Coronary artery (tissue), 2 donors: ENCODE measurements around the gene YWHAG.
"Not testable (repeated sequence)": the region's sequence is repeated elsewhere in the genome, so short reads cannot be mapped to it uniquely, and the experiment has no call there.

Experiments
- DNase-seq: peaks from one replicate; pipeline ENCODE4 v3.0.0-alpha.2; 2017; ENCODE audit warnings: low spot score
- H3K27ac ChIP-seq, 2 donors: fragments of 200-600 bp; sonication (generic); one replicate each; pipeline ENCODE4 v1.5.1; 2016 to 2019
- H3K4me3 ChIP-seq: fragments of 200-600 bp; sonication (generic); 2 replicates; pipeline ENCODE4 v1.5.1; 2016; ENCODE audit warnings: mild to moderate bottlenecking, moderate library complexity
- TF ChIP-seq, protein P1 (sequence below): fragments of 200-600 bp; sonication (generic); IDR thresholded peaks from one replicate; pipeline ENCODE4 v1.5.1; 2019; ENCODE audit warnings: antibody characterized with exemption

The YWHAG gene

DNA sequence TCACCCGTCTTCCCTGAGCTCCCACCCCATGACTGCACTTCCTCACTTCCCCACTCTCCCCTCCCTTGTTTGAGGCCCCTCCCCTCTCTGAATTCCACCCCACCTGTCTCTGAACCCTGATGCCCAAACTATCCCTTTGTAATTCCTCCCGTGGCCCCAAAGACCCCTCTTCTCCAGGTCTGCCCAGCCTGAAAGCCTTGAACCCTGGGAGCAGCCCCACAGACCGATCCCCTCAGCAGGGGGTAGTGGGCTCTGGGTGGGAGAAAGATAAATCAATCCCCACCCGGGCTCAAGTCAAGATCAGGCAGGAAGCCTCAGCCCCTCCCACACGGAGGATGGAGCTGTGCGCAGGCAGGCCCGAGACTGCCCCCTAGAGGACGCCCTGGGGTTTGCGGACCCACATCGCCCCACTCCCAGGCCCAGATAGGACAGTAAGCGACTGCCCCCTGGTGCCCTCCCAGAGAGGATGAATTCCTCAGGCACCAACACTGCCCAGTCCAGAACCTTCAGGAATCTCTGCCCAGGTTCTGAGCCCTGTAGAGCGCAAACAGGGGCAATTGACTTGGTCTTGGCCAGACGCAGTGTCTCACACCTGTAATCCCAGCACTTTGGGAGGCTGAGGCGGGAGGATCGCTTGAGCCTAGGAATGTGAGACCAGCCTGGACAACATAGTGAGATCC, 44.6 kb downstream of the YWHAG start:
- Histone ChIP-seq H3K4me3 (peak overlapping the region; percentile 30), H3K27ac (peak overlapping the region in 1 of 2 donors; percentile 64)
- TF ChIP-seq, protein P1, sequence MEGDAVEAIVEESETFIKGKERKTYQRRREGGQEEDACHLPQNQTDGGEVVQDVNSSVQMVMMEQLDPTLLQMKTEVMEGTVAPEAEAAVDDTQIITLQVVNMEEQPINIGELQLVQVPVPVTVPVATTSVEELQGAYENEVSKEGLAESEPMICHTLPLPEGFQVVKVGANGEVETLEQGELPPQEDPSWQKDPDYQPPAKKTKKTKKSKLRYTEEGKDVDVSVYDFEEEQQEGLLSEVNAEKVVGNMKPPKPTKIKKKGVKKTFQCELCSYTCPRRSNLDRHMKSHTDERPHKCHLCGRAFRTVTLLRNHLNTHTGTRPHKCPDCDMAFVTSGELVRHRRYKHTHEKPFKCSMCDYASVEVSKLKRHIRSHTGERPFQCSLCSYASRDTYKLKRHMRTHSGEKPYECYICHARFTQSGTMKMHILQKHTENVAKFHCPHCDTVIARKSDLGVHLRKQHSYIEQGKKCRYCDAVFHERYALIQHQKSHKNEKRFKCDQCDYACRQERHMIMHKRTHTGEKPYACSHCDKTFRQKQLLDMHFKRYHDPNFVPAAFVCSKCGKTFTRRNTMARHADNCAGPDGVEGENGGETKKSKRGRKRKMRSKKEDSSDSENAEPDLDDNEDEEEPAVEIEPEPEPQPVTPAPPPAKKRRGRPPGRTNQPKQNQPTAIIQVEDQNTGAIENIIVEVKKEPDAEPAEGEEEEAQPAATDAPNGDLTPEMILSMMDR = peak; percentile 99
- DNase-seq = peak; percentile 97

DNA sequence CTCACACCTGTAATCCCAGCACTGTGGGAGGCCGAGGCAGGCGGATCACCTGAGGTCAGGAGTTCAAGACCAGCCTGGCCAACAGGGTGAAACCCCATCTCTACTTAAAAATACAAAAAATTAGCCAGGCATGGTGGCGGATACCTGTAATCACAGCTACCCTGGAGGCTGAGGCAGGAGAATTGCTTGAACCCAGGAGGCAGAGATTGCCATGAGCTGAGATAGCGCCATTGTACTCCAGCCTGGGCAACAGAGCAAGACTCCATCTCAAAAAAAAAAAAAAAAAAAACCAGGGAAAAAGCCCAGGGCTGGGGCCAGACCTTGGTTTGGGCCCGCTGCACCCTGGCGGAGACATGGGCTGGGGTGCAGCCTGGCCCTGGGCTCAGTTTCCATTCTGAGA, 47.0 kb downstream of the YWHAG start:
- H3K27ac ChIP-seq = not testable (repeated sequence)

DNA sequence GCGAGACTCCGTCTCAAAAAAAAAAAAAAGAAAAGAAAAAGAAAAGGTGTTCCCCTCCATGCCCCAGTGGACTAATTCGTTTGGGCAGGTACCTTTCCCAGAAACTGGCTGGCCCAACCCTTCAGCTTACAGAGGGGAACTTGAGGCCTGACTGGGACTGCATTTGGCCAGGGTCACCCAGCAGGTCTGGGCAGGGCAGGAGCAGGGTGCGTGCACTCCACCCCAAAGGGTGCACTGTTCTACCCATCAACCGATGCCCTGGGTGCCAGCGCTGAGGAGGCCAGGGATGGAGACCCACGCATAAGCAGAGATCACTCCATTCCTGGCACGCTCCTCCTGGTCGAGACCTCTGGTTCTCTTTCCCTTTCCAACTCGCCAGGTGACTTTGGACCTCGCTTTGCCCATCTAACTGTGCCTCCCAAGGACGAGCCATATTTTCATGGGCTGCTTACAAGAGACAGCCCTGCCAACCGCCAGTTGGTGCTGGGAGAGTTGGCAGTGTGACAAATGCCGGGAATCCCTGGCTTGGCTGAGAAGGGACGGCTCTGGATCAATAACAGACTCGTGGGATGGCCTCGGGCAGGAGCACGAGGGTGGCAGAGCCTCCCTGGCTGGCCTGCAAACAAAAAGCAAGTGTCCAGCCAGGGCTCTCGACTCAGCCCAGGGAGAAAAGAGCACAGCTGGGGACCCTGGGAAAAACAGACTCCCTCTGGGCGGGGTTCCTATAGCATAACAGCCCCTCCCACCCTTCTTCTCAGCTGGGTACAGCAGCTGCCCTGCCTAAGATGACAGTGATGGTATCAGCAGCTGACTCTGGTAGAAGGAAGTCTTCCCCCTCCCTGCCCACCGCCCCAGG, 48.5 kb downstream of the YWHAG start:
- H3K4me3 ChIP-seq = no peak overlapping the region
- TF ChIP-seq, protein P1 = no peak
- no peak for DNase-seq
- peak overlapping the region; percentile 38 to 57 for H3K27ac ChIP-seq

More for the DNA sequence above, 47.0 kb downstream of the YWHAG start:
- not testable (repeated sequence) for DNase-seq, H3K4me3 ChIP-seq

DNA sequence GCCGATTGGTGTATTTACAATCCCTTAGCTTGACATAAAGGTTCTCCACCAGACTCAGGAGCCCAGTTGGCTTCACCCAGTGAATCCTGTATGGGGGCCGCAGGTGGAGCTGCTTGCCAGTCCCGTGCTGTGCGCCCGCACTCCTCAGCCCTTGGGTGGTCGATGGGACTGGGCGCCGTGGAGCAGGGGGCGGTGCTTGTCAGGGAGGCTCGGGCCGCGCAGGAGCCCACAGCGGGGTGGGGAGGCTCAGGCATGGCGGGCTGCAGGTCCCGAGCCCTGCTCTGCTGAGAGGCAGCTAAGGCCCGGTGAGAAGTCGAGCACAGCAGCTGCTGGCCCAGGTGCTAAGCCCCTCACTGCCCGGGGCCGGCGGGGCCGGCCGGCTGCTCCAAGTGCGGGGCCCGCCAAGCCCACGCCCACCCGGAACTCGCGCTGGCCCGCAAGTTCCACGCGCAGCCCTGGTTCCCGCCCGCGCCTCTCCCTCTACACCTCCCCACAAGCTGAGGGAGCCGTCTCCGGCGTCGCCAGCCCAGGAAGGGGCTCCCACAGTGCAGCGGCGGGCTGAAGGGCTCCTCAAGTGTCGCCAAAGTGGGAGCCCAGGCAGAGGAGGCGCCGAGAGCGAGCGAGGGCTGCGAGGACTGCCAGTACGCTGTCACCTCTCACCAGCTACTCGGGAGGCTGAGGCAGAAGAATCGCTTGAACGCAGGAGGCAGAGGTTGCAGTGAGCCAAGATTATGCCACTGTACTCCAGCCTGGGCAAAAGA, 49.3 kb downstream of the YWHAG start:
- not testable (repeated sequence) for H3K27ac ChIP-seq, H3K4me3 ChIP-seq, DNase-seq

DNA sequence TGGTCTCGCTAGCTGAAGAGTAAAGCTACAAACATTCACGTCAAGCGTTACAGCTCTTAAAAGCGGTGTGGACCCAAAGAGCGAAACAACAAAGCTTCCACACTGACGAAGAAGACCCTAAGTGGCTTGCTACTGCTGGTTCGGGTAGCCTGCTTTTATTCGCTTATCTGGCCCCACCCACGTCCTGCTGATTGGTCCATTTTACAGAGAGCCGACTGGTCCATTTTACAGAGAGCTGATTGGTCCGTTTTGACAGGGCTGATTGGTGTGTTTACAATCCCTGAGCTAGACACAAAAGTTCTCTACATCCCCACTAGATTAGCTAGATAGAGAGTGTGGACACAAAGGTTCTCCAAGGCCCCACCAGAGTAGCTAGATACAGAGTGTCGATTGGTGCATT, 49.9 kb downstream of the YWHAG start:
- not testable (repeated sequence) for H3K27ac ChIP-seq, DNase-seq, H3K4me3 ChIP-seq

DNA sequence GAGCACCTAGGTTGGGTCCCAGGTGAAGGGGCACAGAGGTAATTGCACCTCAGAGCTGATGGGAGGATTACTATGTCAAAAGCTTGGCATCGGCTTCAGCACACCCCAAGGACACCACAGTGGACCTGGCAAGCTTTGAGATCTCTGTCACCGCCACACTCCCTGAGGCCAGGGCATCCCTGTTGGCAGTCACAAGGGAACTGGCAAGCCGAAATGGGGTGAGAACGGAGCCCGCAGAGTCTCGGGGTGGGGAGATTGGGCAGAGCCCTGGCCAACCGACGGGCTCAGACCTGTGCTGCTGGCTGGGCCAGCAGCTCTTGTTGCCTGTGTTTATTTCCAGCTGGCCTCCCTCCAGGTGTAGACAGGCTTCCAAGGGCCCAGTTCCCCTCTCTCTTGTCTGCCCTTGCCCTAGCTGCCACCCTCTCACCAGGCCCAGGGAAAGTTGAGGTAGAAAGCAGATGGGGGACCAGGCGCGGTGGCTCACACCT, 53.9 kb downstream of the YWHAG start:
- H3K4me3 ChIP-seq = peak overlapping the region; percentile 82
- peak; percentile 85 for DNase-seq
- H3K27ac ChIP-seq = peak overlapping the region; percentile 95 to 99
- TF ChIP-seq, protein P1 = no peak

DNA sequence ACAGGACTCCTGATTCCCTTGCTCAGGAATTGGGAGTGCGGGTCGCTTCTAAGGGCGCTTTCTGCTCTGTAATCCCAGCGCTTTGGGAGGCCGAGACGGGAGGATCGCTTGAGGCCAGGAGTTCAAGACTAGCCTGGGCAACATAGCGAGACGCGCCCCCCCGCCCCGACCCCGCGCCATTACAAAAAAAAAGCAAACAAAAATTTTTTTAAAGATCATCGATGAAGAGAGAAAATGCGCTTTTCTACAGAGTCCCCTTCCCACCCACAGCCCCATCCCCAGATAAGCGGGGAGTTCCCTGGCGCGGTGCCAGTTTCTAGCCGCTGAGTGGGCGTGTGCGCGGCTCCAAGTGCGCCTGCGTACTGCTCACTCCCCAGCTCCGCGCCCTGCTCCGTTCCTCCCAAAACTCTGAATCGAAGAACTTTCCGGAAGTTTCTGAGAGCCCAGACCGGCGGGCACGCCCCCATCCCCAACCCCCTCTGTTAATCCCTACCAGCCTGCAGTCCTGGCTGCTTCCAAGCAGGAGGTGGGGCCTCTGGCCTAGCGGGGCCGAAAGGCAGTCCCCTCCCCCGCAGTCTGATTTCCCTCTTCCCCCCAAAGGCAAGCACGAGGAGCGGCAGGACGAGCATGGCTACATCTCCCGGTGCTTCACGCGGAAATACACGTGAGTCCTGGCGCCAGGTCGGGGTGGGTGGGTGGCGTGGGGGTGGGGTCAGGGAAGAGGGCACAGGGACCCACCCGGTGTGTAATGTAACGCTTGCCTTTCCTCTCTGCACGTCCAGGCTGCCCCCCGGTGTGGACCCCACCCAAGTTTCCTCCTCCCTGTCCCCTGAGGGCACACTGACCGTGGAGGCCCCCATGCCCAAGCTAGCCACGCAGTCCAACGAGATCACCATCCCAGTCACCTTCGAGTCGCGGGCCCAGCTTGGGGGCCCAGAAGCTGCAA, 55.3 kb downstream of the YWHAG start:
- TF ChIP-seq, protein P1 = no peak

More for the DNA sequence above, 55.3 kb downstream of the YWHAG start:
- H3K4me3 ChIP-seq = peak overlapping the region; percentile 82
- peak; percentile 88 for DNase-seq
- peak overlapping the region; percentile 95 to 99 for H3K27ac ChIP-seq
